ENCODE measurements around the gene AKR1A1. TPM values are rescaled to one million over a fixed set of nuclear protein-coding genes. Genes with fewer than 3 reads are reported as not detected.

Gene AKR1A1
- total RNA-seq, 4 donors from 2014 or later: 57.8 to 91.3 (median 82.1) TPM

DNA sequence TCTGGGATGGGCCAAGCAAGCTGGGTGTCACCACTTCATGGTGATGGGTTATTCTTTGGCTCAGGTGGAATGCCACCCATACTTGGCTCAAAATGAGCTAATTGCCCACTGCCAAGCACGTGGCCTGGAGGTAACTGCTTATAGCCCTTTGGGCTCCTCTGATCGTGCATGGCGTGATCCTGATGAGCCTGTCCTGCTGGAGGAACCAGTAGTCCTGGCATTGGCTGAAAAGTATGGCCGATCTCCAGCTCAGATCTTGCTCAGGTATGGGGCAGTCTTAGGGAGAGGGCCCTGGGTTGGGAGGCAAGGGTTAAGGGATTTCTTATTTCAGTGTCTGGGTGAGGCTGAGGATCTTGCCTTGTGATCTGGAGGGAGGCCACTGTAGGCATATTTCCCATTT is 17.8 kb downstream of the AKR1A1 start:
- TF ChIP-seq, protein P1, sequence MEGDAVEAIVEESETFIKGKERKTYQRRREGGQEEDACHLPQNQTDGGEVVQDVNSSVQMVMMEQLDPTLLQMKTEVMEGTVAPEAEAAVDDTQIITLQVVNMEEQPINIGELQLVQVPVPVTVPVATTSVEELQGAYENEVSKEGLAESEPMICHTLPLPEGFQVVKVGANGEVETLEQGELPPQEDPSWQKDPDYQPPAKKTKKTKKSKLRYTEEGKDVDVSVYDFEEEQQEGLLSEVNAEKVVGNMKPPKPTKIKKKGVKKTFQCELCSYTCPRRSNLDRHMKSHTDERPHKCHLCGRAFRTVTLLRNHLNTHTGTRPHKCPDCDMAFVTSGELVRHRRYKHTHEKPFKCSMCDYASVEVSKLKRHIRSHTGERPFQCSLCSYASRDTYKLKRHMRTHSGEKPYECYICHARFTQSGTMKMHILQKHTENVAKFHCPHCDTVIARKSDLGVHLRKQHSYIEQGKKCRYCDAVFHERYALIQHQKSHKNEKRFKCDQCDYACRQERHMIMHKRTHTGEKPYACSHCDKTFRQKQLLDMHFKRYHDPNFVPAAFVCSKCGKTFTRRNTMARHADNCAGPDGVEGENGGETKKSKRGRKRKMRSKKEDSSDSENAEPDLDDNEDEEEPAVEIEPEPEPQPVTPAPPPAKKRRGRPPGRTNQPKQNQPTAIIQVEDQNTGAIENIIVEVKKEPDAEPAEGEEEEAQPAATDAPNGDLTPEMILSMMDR (IDR thresholded peaks at IDR 0.05; ENCODE audit: low read depth): no peak

DNA sequence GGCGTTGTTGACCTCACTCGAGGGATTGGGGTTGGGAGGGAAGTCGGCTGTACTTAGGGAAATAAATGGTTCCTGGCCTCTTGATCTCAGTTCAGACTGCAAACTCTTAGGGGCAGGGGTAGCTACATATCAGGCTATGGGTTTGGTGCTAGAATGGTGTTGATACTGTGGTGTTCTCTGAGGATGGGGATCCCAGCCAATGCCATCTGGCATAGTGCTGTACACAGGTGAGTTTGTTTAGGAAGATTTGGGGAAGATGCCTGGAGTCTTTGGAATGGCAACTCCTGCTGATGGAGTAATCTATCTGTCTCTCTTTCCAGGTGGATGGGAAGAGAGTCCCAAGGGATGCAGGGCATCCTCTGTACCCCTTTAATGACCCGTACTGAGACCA is 18.9 kb downstream of the AKR1A1 start:
- TF ChIP-seq, protein P1 (IDR thresholded peaks at IDR 0.05; ENCODE audit: low read depth): no peak

DNA sequence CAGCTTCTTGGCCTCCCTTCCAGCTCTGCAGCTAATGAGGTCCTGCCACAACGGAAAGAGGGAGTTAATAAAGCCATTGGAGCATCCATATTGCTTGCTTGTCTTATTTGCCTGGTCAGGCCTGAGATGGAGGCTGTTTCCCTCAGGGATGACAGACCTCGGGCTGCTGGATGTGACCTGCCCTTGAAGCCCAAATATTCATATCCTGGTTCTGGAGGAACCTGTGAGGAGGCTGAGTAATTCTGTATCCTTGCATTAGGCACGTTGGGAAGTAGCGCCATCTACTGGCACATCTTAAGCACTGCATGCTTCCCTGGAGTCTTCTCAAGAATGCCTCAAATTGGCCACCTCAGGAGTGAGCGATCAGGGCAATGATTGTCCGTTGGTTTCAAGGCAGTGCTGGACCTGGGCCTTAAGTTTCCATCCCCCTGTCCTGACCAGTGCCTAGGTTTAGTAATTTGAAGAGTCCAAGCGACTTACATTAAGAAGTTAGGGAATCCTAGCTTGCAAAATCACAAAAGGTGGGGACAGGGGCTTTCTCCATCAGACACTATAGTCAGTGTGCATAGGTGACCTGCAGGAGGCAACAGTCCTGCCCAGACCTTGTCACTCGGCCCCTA is 19.4 kb downstream of the AKR1A1 start:
- TF ChIP-seq, protein P1 (IDR thresholded peaks at IDR 0.05; ENCODE audit: low read depth): no peak

DNA sequence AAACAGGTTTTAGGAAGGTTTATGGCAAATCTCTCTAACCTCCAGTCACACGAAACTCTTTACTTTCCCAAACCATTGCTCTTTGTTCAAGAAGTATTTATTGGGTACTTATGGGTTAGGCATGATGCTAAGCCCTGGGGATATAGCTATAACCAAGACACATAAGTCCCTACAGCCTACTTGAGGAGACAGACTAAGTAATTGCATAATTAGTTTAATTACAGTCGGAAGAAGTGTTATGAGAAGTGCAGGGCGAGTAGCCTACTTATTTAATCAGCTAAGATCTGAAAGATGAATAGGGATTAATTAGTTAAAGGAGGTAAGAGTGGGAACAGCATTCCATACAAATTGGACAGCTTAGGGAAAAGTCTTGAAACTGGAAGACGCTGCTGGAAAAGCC is 20.0 kb downstream of the AKR1A1 start:
- TF ChIP-seq, protein P1 (IDR thresholded peaks at IDR 0.05; ENCODE audit: low read depth): no peak

DNA sequence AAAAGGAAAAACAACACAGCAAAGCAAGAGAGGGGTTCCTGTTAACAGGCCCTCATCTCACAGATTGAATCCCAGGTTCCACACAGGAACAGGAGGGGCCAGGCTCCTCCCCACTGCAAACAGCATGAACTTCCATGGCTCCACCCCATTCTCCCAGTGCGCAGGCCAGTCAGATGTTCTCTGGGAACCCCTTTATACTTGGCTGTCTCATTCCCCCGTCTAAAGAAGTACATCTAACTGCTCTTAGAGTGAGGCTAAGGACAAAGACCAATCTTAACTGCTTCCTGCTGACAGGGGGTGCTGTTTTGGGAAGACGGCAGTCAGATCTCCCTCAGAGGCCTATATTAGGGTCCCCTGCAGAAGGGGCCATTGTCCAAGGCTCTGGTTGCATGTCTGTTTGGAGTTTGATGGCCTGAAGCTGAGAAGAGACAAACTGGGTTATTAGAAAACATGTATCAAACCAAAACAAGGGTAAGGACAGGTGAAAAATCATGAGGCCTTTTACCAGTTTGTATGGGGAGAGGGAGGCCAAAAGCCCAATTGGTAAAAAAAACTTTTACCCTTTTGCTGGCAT is 22.7 kb downstream of the AKR1A1 start:
- TF ChIP-seq, protein P1 (IDR thresholded peaks at IDR 0.05; ENCODE audit: low read depth): no peak

DNA sequence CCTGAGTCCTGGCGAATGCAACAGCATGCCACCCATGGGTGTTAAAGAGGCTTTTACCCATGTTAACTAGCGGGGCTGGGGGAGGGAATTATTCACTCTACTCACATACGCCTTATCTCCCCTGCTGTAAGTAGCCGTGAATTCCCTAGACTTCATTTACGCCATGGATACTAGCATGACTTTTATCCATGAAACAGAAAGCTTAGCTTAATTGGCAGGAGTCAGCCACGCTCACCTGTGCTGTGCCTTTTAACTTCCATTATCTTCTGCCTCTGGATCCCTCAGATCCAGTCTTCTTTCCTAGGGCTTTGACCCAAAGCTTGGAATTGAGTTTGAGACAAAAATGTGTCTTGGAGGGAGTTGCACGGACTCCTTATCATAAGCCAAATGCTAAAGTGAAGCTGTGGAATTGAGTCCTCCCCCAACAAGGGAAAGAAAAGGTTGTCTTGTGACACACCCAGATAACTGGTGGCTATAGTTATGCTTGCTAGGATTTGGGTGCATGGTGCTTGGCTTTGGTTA is 23.5 kb downstream of the AKR1A1 start:
- TF ChIP-seq, protein P1 (IDR thresholded peaks at IDR 0.05; ENCODE audit: low read depth): no peak

DNA sequence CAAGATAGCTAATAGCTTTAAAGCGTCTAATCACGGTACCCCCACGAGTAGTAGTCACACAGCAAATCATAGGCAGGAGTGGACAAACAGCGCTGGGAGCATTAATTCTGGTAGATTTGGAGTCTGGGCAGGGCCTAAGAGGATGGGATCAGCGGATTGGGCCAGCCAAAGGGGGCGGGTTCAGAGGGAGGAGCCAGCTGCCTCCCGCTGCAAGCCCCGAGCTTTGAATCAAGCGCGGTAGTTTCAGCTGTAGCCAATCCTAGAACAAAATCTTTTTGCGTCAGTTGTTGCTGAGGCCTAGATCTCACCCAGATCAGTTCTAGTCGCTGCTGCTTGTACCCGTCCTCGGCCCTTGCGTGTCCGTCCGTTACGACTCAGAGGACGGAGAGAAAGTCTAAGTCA is 32.6 kb downstream of the AKR1A1 start:
- TF ChIP-seq, protein P1 (IDR thresholded peaks at IDR 0.05; ENCODE audit: low read depth): no peak

Measured in subcutaneous adipose tissue (tissue), 4 donors.